T-helper 1 cell treated with Interleukin-12 subunit alpha and Interleukin-12 subunit beta and Interleukin-4 antibody, amounts not matched to agents 30 ng/mL and 1 ng/mL, for 36 hours (primary cell): ENCODE data around the gene ARHGEF6. TPM values are rescaled to one million over a fixed set of nuclear protein-coding genes. Genes with fewer than 3 reads are reported as not detected.

Experiments
- intact Hi-C: fragments of 100-400 bp; cut with micrococcal nuclease; formaldehyde crosslinking; loops from one replicate; pipeline ENCODE4 v1.15.1; 2024
- total RNA-seq: library from RNA; stranded (reverse); gene quantifications from 2 replicates; pipeline ENCODE4 v1.2.3, GENCODE V29; 2022

Gene ARHGEF6
- total RNA-seq, 1 donor from 2014 or later, result 97.4 TPM

DNA sequence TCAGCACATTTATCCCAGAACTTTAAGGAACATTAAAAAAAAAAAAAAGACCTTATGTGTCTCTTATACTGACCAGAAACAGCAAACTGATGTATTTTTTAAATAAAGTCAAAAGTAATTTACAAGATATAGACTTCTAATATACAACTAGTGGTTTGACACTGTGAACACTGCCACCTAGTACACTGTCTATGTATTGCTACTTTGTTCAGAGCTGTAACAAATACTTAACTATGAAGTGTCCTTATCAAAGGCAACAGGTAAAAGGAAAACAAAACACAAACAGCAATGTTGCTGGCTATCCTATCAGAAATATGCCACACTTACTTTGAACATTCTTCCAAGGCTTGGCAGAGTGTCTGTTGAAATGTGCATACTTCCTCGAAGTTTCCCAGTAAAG is 72.4 kb downstream of the ARHGEF6 start:
- intact Hi-C loops, result loop anchor here (1.0 kb wide), 1 partner anchor 100 kb away; no protein-coding TSS in a partner anchor

DNA sequence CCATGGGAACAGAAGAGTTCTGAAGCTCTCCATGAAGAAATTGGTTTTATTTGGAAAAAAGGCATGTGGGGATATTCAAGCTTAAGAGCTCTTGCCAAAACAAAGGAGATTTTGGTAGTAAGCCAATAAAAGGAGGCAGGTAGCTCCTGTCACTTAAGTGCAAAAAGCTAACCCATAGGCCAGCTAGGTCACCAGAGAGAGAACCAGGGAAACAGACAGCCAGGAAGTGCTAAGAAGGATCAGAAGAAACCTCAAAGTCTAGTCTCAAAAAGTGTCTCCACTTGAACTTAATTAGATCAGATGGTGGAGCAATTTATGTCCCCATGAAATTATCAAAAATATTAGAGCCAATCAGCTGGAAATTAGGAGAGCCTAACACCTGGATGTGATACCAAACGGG is 83.6 kb downstream of the ARHGEF6 start:
- intact Hi-C loops, result loop anchor here (10.0 kb wide), 1 partner anchor 532 kb away; no protein-coding TSS in a partner anchor

DNA sequence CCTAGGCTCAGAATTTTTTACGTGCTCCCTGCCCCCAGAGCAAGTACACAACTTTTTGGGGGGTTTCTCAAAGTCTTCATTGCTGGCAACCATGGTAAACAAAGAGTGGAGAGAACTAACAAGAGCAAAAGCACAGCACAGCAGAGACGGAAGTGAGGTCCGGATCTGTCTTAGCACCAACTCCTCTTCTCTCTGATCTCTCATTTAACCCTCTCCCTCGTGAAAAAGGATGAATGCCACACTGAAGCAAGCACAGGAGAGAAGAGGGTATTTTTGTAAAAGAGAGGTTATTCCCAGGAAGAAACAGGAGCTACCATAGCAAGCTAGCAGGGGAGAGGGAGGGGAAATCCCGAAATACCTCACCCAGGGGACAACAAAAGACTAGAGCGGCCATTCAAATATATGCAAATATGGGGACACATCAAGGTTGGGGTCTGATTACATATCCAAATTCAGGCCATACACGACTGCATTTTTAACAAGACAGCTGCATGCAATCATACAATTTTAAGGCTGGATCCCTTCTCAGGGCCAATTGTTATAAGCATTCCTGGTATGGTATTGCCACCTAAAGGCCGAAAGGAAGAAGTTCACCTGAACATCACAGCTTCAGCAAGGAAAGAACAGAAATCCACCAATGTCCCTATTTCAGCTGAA is 86.2 kb downstream of the ARHGEF6 start:
- intact Hi-C loops, result loop anchor here (1.0 to 10.0 kb wide), 11 partner anchors 20 to 530 kb away; partner anchors contain the start of genes HTATSF1 and MAP7D3

DNA sequence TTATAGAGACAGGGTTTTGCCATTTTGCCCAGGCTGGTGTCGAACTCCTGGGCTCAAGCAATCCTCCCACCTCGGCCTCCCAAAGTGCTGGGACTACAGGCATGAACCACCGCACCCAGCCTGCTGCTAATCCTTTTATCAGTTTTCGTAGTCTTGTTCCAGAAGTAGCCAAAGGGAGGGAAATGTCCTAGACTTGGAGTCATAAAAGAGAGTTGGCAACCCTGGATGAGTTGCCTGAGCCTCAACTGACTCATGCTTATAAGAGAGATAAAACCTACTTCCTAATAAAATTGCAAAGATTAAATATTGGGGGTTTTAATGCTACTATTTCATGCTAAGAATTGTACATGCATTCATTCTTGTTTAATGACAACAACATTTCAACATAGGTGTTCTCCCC is 88.5 kb downstream of the ARHGEF6 start:
- intact Hi-C loops, result loop anchor here (5.0 to 10.0 kb wide), 2 partner anchors 440 to 527 kb away; partner anchors contain the start of gene MAP7D3

DNA sequence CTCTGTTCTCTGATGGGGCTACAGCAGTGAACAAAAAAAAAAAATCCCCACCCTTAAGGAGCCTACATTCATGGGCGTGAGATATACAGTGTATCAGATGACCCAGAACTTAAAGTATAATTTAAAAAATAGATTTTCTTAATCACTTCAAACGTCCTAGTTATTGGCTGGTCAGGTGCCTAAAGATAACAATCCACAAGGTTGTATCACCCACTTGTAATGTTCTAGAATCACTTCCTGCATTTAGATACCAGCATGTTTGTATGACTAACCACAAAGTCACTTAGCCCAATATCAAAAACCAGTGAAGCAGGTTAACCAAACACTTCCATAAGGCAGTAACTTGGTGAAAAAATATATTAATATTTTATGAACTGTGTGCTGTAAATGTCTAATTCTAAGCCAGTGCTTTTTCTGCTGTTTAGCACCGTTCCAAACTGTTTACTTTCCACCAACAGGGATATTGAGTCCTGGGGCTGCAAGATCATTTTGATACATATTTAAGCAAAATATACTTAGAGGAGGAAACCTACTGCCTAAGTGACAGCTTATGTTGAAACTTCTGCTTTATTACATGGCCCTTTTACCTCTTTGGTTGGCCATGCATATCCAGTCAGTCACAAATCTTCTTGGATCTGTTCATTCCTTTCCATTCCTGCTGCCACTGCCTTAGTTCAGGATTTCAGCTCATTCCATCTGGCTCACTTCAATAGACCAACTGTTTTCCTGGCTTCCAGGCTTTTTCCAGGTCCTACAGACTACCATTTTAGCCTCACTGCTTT is 89.5 kb downstream of the ARHGEF6 start:
- intact Hi-C loops, result loop anchor here (5.0 to 10.0 kb wide), 2 partner anchors 439 to 526 kb away; partner anchors contain the start of gene MAP7D3

DNA sequence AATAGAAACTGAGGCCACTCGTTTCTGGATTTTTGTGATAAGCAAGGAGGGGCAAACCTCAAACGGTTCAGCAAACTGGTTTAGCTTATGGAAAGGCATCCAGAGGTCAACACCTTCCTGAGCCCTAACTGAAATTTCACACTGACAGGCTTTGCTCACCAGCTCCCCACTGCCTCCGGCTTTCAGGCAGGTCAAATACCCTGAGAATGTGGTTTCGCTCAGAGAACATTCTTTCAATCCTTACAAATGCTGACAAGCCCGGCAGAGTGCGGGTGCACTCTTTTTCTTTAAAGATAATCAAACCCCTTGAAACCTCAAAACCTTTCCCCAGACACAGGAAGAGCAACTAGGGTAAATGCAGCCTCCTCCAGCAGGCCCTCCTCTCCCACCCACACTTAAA is 91.3 kb downstream of the ARHGEF6 start:
- intact Hi-C loops, result no loop called here

DNA sequence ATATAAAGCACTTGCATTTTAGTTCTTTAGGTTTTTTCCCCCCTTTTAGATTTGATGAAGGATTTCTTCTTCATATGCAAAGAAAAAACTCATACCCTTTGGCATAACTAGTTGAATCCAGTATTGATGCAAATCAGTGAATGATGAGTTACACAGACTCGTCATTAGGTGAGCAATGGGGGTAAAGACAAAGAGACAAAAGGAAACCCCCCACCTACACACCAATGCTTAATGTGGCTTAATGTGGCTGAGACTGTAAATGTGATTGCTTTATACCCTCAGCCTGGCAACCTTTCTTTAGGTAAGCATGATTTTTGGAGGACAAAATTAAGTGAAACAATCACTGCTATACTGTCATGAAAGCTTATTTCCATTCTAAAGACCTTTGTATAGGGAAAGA is 93.3 kb downstream of the ARHGEF6 start:
- intact Hi-C loops, result no loop called here

DNA sequence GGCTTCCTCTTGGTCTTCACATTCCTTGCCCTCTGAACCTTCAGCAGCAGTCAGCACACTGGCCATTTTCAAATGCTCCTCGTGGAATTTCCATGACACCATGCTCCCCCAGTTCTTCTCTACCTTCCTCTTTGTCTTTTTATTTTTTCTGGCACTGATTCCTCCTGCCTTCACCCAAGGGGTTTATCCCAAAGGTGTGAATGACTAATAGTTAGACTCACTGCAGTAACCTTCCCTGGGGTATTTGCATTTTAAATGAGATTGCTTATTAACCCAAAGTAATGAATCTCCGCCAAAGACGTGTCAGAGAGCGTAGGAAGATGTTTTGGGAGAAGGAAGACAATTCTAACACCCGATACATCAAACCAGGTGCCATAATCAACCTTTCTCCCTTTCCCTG is 96.6 kb downstream of the ARHGEF6 start:
- intact Hi-C loops, result no loop called here

DNA sequence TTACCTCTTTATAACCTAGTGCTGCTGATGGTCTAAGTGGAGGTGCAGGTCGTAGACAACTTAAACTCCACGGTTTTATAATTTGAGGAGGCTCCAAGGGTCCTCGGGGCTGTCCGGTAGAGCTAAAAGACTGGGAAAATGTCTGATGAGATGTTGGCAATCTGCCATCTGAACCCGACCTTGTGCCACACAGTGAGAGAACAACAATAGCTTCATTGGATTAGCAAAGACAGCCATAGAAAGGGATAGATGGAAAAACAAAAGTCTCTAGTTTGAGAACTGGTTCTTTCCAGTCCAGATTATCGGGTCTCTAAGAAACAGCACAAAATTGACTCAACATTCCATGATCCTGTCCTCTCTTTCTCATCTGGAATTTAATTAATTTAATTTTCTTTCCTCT is 101.2 kb downstream of the ARHGEF6 start:
- intact Hi-C loops, result no loop called here

DNA sequence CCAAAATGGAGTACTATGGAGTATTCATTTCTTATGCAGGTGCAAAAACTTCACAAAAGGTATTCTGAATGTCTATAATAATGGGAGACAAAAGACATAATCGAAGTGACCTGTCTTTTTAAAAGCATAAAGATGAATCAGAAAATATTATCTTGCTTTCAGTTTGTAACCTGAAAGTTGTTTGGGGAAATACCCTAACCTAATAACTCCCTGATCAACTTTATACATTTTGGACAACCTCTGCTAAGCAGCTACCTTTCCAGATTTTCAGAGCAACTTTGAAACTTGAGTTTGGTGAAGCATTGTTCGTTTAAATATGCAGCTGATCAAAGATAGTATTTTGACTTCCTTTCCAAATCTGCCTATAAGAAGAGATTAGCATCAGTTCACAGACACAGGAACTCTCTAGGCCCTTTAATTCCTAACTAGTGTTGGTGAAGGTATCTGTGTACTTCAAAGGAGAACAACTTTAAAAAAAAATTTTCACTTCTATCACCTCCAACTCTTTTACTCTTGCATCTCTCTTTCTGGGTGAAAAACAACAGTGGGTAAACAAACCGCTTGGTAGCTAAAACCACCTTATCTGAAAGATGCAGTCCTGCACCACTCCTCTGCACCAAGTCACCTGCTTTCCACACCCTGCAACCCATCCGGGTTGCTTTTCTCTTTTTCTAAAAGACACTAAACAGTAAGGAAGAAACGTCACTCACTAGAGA is 106.3 kb downstream of the ARHGEF6 start:
- intact Hi-C loops, result loop anchor here (1.0 to 5.0 kb wide), 4 partner anchors 11 to 177 kb away; partner anchors contain the start of gene HTATSF1

DNA sequence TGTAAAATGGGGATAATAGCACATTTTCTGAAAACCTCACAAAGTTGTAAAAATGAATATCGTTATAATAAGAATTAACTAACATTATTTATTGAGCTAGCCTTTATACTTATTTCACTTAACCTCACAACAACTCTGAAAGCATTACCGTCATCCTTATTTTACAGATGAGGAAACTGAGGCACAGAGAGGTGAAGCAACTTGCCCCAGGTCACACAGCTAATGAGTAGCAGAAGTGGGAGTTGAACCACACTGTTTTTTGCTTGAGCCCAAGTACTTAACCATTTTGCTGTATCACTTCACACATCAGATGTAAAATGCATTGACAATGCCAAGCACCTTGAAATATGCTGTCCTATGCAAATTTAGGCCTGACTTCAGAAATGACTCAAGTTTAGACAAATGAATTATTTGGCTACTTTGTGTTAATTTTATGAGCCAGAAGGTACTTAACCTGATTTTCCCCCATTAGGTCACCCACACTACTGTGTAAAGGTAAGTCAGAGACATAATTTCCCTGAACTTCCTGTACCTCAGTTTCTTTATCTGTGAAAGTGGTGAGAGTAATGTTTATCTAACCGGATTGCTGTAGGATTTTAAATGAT is 109.6 kb downstream of the ARHGEF6 start:
- intact Hi-C loops, result loop anchor here (5.0 kb wide), 1 partner anchor 84 kb away; no protein-coding TSS in a partner anchor

DNA sequence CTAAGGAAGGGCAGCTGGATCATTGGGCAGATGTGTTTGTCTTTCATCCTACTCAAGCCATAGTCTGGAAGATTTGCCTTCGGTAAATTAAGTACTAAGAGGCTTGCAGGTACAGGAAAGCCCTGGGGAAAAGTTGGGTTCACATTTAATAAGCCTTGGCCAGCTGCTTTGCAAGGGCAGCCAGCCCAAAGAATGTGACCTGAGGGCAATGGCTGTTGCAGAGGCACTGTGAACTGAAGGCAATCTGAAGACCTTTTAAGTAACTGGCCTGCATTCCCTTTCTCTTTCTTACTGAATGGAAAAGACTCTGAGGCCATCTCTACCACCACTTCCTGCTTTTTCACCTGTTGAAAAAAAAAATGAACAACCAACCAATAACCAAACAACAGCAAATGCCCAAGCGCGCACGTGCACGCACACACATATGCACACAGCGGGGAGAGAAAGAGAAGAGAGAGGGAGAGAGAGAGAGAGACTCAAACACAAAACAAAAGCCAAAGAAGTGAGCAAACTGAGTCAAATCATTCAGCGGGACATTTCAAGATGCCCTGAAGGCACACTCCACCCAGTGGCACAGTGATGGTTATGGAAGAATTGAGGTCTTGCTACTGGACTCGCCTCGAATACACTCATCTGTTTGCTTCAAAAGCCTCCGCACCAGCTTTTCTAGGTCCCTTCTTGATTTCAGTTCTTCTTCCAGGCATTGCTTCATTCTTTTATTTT is 113.1 kb downstream of the ARHGEF6 start:
- intact Hi-C loops, result loop anchor here (2.0 kb wide), 1 partner anchor 15 kb away; no protein-coding TSS in a partner anchor

DNA sequence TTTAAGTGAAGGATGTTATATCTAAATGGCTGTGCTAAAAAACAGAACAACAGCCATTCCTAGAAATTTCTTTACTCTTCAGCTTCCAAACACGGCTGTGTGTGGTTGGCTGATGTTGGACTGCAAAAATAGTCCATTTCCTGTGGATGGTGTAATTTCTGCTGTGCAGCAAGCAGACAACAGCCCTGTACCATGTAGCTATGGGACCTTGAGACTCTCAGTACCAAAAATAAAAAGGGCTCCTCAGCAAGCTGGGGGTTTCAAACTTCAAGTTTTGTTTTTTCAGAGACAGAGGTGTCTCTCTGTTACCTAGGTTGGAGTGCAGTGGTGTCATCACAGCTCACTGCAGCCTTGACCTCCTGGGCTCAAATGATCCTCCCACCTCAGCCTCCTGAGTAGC is 114.6 kb downstream of the ARHGEF6 start:
- intact Hi-C loops, result loop anchor here (2.0 kb wide), 1 partner anchor 13 kb away; no protein-coding TSS in a partner anchor

DNA sequence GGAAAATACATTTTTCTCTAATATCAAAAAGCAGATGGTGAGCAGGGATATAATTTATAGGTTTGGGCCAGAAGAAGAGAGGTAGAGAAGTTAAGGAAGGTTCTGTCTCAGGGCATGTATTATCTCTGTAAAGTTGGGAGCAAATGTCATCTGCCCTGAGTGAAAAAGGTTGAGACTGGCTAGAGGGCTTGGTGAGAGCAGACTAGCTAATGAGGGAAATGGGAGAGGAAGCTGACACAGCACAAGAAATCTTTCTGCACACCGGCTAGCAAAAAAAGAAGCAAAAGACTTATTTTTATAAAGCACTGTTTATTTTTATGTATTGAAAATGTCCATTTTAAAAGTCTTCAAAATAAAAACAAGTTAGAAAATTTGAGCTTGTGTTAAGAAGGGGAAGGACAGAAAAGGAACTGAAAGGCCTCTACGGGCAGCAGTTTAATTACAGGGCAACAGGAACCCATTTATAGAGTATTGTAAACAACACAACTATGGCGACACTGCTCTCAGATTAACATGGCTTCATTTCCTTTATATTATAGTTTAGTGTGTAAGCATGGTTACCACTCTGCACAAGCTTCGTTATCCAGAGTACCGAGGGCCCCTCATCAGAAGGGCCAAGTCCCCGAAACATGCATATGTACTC is 115.4 kb downstream of the ARHGEF6 start:
- intact Hi-C loops, result no loop called here

DNA sequence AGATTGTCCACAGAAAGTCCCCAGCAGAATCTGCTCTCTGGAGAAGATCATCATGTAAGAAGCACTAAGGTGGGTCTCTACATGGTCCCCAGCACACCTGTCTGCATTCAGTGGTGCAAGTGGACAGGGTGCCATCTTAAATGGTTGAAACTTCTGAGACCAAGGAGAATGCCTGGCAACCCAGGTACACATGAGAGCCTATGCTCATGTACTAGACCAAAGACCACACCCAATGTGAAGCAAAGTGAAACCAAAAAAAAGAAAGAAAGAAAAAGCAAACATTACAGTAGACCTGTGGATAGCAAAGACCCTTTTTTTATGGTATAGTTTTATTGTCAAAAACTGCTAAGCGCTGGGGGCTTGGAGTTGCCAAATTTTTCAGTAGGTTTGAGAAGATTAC is 117.8 kb downstream of the ARHGEF6 start:
- intact Hi-C loops, result loop anchor here (1.0 kb wide), 3 partner anchors 10 to 167 kb away; no protein-coding TSS in a partner anchor

DNA sequence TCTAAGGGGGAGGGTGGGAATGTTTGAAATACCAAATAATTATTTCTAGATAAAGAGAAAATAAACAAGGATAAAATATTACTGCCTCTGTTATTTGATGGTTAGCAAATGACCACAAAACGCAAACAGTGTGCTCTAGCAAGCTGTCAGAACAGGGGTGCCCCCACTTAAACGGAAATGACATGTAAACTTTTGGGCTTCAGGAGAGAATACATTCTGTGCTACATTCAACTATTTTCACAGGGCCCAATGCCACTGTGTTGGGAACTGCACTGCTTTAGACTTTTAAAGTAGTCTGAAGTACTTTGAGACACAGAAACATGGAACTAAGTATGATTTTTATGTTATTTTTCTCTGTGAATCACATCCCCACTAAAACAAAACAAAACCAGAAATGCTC is 118.6 kb downstream of the ARHGEF6 start:
- intact Hi-C loops, result loop anchor here (1.0 kb wide), 1 partner anchor 9 kb away; no protein-coding TSS in a partner anchor

DNA sequence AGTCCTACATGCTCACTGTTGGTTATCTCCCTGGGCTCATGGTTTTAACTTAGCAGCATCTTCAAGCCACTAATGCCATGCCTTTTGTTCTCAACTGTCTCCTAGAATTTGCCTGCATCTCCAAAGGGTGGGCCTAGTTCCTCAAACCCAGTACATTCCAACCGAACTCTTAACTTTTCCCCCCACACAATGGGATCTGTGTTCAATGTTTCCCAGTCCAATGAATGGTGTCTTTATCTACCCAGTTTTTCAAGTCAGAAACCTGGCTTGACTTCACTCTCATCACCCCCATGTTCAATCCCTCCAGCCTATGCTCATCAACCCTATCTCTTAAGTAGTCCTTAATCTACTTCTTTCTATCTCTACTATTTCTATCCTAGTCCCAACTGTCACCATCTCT is 119.8 kb downstream of the ARHGEF6 start:
- intact Hi-C loops, result no loop called here

DNA sequence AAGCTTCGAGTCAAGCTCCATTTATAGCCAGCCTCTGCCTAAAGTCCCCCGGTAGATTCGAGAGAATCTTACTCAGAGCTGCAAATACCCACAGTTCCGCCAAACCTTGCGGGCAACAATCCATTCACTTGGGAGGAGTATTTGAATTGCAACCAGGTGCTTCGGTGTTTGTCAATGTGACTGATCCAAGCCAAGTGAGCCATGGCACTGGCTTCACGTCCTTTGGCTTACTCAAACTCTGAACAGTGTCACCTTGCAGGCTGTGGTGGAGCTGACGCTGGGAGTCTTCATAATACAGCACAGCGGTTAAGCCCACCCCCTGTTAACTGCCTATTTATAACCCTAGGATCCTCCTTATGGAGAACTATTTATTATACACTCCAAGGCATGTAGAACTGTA is 121.6 kb downstream of the ARHGEF6 start:
- intact Hi-C loops, result loop anchor here (1.0 to 2.0 kb wide), 2 partner anchors 8 to 14 kb away; no protein-coding TSS in a partner anchor

DNA sequence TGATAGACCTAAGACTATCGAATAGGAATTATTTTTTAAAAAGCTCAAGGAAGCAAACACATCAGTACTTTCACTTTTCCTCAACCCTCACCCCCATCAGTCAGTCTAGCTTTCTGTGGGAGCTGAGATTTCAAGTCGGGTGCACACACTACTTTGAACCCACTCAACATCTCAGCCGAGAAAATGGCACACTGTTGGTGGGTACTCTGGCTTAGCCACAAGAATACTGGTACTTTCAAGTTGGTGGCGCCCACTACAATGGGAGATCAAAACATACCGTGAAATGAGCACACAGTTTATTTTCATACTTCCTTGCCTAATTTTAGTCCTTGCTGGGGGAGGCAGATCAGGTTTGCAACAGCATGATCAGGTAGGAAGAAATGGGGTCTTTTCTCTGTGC is 122.6 kb downstream of the ARHGEF6 start:
- intact Hi-C loops, result loop anchor here (2.0 kb wide), 1 partner anchor 15 kb away; no protein-coding TSS in a partner anchor
